ENCODE data around the gene OR8I2.
"Not testable (repeated sequence)": the region's sequence is repeated elsewhere in the genome, so short reads cannot be mapped to it uniquely, and the experiment has no call there.

Gene OR8I2

GRCh38 chr11:56143681-56144080, 50.6 kb downstream of the OR8I2 start:
- not testable (repeated sequence) for H3K27me3 ChIP-seq (ENCODE audit: insufficient read depth, low read length)

More at GRCh38 chr11:56143681-56144080, 50.6 kb downstream of the OR8I2 start:
- H3K36me3 ChIP-seq (ENCODE audit: insufficient read depth, low read depth, low read length); H3K9me3 ChIP-seq (ENCODE audit: insufficient read depth, low read depth, low read length); H3K4me3 ChIP-seq (ENCODE audit: low read length); H3K27ac ChIP-seq (ENCODE audit: low read length); H3K4me1 ChIP-seq (ENCODE audit: insufficient read depth, low read length); H3K9ac ChIP-seq (ENCODE audit: low read depth, low read length): not testable (repeated sequence)
